ENCODE data around the gene MEGF11.

MEGF11 gene

DNA sequence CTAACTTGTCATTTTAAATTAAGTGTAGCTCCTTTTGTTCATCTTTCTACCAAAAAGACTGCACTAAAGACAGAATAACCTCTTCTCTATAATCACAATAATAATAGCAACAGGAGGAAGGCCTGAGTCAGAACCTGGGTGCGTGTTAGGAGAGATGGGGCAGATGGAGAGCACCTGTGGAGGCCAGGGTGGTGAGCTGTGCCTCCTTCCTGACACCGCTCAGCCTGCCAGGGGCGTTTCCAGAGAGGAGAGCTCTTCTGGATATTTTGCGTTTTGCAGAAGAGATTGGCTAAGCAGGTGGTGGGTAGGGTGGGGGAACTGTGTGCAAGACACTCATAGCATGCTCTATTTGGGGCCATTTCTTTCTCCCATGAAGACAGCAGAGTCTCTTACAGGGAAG is 83.5 kb downstream of the MEGF11 start:
- no peak for DNase-seq (ENCODE audit: low read depth)

DNA sequence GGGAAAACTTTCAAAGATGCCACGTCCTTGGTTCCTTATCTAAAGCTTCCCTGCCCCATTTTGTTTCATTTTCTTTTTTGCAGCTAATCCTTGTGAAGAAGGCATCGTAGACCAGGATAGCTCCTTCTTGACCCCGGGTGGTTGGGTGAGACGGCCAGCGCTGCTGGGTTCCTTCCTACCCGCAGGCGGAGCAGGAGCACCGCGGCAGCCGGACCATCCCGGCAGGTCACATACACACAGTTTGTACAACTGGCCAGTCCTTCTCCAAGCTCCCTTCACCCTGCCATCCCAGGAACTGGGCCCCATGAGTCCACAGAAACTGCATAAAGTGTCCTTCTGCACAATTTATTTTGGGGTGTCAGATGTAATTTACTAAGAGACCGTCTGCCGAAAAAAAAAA is 83.9 kb downstream of the MEGF11 start:
- DNase-seq (ENCODE audit: low read depth): no peak

DNA sequence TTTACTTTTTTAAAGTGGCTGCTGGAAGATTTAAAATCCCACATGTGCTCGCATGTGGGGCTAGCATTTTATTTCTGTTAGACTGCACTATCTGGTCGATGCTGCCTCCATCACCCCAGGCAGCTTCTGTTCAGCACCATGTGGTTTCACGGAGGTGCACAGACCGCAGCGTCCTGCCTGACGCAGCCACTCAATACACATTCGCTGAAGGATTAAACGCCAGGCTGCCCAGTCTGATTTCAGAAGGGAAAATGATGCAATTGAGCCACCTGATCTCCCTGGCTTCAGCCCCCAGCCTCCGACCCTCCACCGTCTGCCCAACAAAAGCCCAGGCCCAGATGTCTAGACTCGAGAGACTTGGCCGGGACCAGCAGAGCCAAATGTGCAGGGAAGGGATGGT is 84.5 kb downstream of the MEGF11 start:
- DNase-seq (ENCODE audit: low read depth): no peak

GRCh38 chr15:66167854-66168253 is 85.7 kb downstream of the MEGF11 start:
- no peak for DNase-seq (ENCODE audit: low read depth)

- DNase-seq (ENCODE audit: low read depth): no peak
Observed at GRCh38 chr15:66165856-66166255, 87.7 kb downstream of the MEGF11 start.

DNA sequence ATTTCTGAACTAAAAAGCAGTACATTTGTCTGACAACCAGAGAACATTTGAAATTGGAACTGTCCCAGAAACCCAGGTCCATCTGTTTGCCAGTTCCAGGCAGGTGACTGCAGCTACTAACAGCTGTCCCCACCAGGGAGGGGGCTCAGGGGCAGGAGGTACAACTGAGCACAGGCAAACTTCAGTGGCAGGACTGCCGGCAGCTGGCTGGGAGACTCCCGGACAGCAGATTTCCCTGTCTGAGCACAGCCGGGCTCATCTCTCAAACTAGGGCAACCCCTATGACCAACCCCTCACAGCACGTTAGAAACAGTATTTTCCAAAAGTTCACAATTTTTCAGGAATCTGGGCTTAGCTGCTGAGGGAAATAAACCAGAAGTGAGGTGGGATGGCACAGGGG is 88.8 kb downstream of the MEGF11 start:
- no peak for DNase-seq (ENCODE audit: low read depth)

GRCh38 chr15:66163553-66163952 is 90.0 kb downstream of the MEGF11 start:
- no peak for DNase-seq (ENCODE audit: low read depth)

DNA sequence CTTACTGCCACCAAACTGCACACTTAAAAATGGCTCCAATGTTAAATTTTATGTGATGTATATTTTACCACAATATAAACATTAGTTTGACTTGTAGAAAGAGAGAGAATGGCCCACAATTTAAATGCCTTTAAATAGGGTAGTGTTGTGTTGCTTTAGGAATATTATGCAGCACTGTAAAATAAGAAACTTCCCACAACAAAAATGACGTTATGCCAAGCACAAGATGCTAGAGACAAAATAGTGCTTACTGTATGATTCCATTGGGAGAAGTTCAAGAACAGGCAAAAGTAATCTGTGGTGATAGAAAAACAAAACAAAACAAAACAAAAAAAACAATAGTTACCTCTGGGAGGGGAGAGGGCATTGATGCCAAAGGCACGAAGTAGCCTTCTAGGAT is 91.3 kb downstream of the MEGF11 start:
- DNase-seq (ENCODE audit: low read depth): no peak

GRCh38 chr15:66161575-66162118 is 91.9 kb downstream of the MEGF11 start:
- no peak for DNase-seq (ENCODE audit: low read depth)

DNA sequence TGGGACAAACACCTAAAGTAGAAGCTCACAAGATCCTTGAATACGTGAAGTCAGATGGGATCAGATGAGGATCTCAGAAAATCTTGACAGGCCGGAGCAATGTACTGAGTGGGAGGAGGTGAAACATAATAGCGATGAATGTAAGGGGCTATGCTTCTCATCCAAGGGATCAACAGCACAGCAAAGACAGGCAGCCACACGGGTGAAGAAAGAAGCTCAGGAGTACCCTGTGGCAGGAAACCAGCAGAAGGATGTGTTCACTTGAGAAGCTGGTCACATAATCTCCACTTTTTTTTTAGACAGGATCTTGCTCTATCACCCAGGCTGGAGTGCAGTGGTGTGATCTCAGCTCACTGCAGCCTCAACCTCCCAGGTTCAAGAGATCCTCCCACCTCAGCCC is 92.4 kb downstream of the MEGF11 start:
- no peak for DNase-seq (ENCODE audit: low read depth)

DNA sequence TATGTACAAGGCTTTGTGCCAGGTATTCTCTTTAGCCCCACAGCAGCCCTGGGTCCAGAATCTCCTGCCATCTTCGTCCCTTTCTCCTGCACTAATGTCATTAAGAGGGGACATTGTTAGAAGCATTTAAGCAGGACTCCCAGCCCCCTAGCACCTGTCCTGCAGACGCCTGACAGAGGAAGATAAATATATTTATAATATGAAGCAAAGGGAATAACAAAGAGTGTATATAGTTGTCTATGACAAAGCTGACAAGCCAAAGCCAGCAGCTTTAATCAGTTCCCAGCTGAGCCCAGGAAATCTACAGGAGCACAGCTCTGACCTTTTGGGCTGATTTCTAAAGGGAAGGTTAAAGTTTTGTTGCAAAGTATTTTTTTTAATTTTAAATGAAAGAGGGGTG is 96.0 kb downstream of the MEGF11 start:
- no peak for DNase-seq (ENCODE audit: low read depth)

- no peak for DNase-seq (ENCODE audit: low read depth)
Observed at GRCh38 chr15:66156310-66156975, 97.1 kb downstream of the MEGF11 start.

GRCh38 chr15:66155065-66155464 is 98.5 kb downstream of the MEGF11 start:
- no peak for DNase-seq (ENCODE audit: low read depth)

GRCh38 chr15:66154581-66154980 is 99.0 kb downstream of the MEGF11 start:
- DNase-seq (ENCODE audit: low read depth): no peak

- no peak for DNase-seq (ENCODE audit: low read depth)
Observed at GRCh38 chr15:66153549-66154415, 99.8 kb downstream of the MEGF11 start.

GRCh38 chr15:66152650-66153049 is 100.9 kb downstream of the MEGF11 start:
- no peak for DNase-seq (ENCODE audit: low read depth)

DNA sequence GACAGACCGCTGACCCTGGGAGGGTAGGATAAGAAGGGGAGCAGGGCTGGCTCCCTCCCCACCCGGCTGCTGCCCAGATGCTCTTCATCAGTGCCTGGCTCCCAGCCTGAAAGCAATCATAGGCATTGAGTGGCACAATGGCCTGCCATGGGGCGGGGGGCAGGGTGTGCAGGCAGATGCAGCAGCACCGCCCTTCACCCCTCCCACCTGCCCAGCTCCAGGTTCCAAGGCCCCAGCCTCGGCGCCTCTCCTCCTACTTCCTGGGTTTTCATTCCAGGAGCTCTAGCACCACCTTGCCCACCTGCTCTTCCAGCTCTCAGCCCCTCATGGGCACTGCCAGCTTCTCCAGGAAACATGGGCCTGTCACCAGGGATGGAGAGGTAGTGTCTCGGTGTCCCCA is 101.7 kb downstream of the MEGF11 start:
- no peak for DNase-seq (ENCODE audit: low read depth)

GRCh38 chr15:66149871-66150270 is 103.7 kb downstream of the MEGF11 start:
- DNase-seq (ENCODE audit: low read depth): no peak

- no peak for DNase-seq (ENCODE audit: low read depth)
Observed at GRCh38 chr15:66148187-66148586, 105.4 kb downstream of the MEGF11 start.

DNA sequence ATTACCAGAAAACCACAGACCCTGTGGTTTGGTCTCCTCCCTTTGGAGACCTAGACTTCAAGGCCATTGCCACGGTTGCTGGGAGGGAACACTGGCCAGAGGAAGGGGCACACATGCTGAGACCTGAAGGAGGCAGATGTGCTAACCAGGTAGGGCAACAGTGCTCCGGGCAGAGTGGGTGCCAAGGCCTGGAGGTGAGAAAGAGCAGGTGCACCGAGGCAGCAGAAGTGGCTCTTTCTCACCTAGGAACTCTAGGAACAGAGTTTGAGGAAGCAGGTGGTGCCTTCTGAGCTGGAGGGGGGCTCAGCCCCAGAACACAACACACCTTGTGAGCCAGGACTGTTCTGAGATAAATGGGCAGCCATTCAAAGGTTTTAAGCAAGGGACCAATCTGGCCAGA is 106.1 kb downstream of the MEGF11 start:
- no peak for DNase-seq (ENCODE audit: low read depth)

DNA sequence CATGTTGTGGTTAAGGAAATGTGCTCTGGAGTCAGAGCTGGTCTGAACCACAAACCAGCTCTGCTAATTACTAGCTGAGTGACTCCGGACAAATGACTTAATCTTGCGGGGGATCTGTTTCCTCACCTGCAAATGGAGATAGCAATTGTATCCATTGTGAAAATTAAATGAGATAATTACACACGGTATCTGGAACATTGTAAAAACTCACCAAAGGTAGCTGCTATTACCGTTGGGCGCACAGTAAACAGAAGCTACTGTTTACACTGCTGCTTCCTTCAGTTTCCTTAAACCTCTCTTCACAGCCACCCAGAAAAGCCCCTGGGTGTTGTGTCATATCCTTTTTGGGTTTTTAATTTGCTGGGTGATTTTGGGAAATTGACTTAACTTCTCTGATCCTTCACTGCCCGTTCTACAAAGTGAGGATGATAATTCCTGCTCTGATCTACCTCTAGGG is 107.8 kb downstream of the MEGF11 start:
- no peak for DNase-seq (ENCODE audit: low read depth)

DNA sequence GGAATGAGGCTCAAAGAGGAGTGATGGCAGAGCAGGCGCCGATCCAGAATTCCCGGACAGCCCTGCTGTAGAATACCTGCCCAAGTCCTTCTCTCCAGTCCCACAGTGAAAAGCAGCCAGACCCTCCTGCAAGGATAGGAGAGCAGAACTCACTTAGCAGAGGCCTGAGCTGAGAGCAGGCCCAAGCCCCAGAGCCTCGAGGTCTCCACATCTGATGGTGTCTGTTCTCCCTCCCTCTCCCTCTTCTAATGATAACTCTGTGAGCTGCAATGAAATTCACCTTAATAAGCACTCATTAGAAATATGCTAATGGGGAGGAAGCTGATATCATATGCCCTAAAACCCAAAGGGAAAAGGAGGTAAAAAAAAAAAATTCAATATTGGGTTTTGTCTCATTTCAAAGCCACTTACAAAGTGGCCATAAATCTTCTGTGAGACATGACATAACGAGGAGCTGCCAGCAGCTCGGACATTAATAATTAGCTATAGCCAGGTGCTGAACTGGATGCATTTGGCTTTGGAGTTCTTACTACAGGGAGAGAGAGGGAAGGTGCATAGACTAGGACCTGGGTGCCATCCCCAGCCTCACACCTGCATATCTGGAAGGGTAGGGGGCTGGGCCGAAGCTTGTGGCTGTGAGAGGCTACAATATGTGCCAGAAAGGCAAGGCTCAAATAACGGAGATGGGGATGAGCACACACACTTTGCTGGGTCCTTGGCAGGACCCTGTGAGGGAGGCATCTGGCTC is 108.4 kb downstream of the MEGF11 start:
- no peak for DNase-seq (ENCODE audit: low read depth)

DNA sequence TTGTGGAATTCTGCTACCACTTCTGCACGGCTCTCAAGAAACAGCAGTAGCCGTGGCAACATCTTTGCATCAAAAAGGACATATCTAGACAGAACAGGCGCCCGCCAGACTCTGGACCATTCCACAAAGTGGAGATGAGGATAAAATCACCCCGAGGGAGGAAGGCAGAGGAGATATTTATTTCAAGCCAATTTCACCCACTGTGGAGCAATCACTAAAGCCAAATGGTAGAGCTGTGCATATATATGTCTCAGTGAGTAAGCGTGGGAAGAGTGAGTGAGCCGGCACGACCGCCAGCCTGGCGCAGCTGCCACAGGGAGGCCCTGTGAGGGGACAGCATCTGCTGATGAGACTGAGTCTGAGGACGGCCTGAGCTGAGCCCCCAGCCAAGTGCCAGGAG is 111.3 kb downstream of the MEGF11 start:
- DNase-seq (ENCODE audit: low read depth): no peak
